Activated T-cell treated with anti-CD3 and anti-CD28 coated beads for 4 hours (primary cell): Measurements from ENCODE around the gene PLCD4.

Experiments used
- DNase-seq: peaks from one replicate; pipeline ENCODE4 v3.0.0-alpha.2; 2020

PLCD4 gene

DNA sequence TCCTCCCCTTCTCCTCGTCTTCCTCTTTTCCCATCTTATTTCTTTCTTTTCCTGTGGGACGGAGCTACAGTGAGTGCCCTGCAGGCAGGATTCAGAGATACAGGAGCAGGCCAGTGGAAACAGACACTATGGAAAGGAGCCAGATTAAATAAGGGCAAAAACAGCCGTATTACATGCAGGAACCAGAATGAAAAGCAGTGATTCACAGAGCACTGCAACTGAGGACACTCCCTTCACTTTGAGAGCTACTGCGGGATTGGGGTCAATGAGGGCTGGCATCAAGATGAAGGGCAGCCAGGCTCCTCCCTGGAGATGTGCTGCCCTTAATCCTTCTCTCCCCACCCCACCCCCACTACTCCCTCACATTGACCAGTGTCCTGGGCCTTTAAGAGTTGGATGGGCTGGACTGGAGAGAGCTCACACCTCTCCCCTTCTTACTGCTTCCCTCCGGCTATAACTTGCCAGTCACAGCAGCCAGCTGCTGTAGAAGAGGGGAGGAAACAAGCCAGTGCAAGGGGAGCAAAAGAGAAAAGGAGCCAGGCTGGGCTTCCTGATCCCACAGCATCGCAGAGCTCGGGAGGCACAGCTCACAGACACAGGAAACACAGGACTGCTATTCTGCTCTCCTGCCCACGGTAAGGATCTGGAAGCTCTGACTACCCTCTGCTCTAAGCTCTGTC is at the start of gene PLCD4:
PLCD4 (plus strand) TSS at position 464 of the 680 bp plus-strand sequence. CDS start 7,841 bp downstream, outside the sequence.
- no peak for DNase-seq

DNA sequence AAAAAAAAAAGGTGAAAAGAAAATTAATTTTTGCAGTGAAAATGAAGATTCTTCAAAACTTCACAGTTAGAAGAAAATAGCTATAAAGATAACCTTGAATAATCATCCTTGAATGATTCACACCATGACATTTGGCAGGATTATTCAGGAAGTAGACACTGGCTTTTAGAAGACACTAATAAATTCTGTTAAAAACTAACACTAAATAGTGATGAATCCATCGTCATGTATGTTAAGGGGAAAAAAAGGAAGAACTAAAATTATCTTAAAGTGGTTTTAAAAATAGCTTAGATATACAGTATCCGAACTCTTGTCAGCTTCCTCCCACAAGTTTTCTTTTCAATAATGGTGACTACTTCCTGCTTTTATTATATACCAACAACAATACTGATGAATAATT is 49.8 kb upstream of the PLCD4 start:
- DNase-seq: no peak

DNA sequence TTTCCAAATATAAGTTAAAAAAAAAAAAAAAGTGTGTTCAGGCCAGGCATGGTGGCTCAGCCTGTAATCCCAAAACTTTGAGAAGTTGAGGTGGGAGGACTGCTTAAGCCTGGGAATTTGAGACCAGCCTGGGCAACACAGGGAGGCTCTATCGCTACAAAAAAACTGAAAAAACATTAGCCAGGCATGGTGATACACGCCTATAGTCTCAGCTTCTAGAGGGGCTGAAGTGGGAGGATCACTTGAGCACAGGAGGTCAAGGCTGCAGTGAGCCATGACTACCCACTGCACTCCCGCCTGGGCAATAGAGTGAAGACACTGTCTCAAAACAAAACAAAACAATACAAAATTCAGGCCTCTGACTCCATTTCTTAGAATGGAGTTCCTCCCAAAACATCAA is 48.7 kb upstream of the PLCD4 start:
- DNase-seq: no peak

DNA sequence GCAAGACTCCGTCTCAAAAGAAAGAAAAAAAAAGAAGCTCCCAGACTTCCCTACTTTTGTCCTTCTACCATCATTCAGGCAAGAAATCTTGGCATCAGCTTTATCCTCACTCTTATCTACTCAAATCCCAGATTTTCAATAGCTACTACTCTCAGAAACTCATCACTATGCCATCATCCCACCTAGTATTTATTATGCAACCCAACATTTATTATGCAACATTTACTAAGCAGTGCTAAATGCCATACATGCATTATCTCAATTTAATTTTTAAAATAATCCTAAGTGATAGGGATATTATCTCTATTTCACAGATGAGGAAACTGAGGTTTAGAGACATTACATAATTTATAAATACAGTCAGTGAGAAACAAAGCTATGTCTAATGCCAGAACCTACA is 43.6 kb upstream of the PLCD4 start:
- no peak for DNase-seq

DNA sequence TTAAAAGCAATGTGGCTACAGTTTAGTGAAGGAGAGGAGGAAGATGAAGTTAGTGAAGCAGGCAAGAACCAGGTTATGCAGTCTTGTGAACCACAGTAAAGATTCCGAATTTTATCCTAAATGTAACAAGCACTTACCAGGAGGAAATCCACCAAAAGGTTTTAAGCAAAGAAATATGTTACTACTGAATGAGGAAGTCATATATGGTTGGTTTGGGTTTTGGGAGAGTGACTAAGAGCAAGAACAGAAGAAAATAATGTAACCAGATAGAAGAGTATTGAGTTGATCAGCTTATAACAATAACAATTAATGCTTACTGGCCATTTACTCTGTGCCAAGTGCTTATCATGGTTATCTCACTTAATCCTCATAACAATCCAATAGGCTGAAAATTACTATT is 41.4 kb upstream of the PLCD4 start:
- DNase-seq: no peak

DNA sequence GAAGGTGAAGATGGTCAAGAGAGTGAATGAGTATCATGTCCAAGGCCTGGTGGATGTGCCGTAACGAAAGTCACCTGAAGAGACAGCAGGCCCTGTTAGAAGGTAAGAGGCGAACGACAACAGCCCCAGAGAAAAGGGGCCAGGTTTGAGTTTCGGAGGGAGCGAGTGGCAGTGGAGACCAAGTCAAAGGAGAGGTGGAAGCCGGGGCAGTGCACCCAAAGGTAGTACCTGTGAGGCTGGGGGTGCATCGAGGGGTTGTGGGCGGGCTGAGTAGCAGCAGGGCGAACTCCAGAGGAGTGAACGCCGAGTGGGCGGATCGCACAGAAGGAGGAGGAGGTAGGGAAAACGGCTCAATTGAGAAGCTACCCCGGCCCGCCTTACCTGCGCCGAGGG is 39.9 kb upstream of the PLCD4 start:
- peak; percentile 67 for DNase-seq

DNA sequence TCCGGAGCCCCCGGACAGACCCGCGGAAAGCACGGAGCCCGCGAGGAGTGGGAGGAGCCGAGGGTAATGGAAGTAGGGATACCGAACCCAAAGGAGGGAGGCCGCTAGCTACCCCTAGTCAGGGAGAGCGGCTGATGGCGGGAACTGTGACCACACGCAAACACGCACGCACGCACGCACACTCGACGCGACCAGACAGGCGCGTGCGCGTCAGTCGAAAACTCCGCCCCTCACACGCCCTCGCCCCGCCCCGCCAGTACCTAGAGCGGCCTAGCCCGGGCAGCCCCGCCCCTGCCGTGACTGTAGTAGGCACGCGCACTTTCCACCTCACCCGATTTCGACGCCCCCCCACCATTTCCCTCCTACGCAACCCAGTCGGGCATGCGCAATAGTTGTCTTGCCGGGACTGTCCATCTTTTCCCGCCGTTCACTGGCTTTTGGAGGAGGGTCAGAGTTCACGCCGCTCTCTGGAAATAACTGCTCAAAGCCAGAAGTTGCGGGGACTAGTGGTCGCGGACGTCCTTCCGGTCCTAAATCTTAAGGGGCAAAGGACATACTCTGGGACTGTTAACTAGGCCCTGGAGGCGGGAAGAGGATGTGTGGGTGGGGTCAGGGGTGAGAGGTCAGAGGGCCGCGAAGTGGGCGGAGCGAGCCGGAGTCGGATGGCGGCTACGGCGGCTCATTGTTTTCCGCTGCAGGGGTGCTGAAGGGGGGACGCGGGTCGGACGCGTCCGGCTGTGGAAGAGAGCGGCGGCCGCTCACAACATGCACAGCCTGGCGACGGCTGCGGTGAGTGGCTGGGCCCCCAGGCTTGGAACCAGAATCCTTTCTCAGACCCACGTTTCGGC is 39.3 kb upstream of the PLCD4 start, which contains the start of the genes CNOT9 and USP37:
CNOT9 (plus strand) TSS at position 650 of the 848 bp plus-strand sequence; CDS start at position 766, 116 bp downstream.
USP37 (minus strand) TSS at position 162 of the 848 bp plus-strand sequence. CDS start 9,698 bp downstream, outside the sequence.
- peak; percentile 100 for DNase-seq

DNA sequence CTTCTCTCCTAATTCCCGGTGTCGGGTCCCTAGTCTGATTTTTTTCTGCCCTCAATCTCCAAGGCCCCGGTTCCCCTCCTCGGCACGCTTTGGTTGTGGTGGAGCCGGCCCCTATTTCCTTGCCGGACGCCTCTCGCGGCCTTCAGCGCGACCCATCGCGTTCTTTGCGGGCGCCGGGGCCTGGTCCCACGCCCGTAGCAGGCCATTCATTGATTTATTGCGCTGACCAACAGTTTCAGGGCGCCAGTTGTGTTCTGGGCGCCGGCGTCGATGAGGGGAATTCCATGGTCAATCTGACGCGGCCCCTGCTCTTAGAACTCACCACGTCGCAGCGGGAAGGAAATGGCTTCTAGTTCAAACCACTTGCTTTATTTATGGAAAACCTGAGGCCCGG is 38.7 kb upstream of the PLCD4 start:
- DNase-seq: peak; percentile 32

DNA sequence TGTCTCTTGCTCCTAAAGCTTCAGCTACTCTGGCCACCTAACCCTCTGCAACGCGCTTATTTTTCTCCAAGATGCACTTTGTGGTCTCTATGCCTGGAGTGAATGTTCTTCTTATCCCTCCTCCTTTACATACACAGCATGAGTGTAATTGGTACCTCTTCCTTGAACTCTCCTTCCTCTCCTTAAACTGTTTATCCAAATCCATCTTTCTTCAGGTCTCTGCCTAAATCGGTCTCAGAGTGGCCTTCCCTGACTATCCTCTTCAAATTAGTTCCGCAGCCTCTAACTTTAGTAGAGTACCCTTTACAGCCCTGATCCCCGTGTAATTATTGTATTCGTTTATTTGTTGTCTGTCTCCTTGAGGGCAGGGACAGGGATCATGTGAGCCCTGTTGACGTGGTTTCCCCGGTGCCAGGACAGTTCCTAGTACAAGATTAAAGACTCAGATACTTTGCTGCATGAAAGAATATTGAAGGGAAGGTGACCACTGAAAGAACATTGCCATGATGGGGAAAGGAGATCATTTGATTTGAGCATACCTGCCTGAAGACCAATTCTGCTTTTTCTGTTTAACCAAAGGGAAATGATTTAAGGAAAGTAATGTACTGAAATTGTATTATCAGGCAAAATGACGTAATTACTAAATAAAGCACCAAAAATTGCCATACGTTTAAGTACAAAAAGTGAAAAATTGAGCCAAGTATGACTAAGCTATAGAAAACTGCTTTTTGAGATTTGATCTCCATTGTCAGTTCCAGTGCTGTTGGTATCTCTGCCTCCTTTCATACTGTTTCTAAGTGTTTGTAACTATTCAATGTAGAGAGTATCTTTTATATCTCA is 37.8 kb upstream of the PLCD4 start:
- DNase-seq: no peak

DNA sequence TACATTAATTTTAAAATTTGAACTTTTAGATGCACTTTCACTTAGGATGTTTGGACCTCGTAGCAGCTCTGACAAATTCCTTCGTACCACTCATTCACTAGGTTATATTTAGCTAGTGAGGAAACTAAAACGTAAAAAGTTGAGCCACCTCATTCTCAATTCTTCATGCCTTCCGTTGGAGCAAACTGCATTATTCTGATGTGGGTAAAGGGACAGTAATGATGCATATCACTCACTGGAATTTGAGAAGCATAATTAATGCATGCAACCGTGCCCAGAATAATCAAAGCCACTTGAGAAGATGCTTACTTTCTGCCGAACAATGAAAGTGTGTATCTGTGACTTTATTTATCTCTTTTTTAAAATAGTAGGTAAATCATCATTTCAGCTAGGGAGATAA is 36.8 kb upstream of the PLCD4 start:
- DNase-seq: no peak

DNA sequence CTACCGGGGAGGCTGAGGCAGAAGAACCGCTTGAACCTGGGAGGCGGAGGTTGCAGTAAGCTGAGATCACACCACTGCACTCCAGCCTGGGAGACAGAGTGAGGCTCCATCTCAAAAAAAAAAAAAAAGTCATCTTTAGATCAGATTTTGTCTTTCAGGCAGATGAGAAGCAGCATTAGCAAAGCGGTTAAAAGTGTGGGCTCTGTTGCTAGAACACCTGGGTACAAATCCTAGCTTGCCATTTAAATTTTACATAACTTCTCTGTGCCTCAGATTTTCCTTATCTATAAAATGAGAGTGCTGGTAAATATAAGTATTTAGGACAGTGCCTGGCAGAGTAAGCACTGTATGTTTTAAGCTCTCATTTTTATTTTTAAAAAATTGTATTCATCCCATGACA is 30.8 kb upstream of the PLCD4 start:
- DNase-seq: no peak

DNA sequence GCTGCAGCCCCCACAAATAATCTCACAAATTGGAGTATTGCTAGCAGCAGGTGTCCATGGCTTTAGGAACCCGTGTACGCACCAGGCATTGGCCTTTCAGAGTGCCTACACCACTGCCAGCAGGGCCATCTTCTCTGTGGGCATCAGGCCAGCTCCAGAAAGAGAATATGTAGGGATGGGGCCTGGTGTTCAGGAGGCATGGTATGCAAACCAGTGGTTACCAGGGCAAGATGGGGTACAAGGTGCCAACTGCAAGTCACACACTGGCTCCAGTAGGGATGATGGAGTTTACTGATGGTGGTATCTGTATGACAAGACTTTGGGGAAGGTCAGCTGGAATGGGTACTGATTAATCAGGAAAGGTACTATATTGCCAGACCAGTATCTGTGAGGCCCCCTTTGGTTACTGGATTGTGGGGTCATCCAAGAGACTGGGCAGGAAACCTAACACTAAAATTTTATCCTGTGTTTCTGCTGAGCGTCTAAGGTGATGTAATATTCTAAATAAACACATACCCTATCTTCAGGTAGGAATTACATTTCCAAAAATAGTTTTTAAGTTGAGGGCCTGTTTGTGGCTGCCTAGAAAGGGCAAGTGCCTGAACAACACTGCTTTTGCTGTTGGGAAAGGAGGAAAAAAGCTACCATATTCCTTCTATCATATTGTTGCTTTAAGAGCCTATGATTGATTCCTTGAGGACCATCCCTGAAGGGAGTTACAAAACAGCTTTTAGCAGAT is 30.0 kb upstream of the PLCD4 start:
- DNase-seq: no peak

DNA sequence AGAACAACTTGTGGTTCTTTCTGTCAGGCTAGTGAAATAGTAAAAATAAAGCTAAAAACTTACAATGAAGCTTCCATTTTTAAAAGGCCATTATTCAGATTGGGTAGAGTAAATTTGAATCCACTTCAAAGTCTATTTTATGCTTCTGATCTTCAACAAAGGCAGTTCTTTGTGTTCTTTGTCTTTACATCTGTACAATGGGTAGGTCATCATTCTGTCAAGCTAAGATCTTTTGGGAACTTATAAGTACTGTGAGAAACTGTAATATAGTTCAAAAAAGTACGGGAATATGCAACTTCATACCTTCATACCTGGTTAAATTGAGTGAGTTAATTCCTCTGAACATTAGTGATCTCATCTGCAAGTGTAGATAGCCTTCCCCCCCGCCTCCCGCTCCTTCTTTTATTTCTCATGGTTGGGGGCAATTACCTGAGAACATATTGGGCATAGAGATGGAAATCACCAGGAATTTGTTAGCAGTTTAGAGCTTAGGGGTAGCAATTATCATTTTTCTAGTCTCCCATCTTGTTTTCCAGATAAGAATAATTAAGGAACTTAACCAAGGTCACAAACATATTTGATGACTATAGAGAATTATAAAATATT is 29.3 kb upstream of the PLCD4 start:
- no peak for DNase-seq

DNA sequence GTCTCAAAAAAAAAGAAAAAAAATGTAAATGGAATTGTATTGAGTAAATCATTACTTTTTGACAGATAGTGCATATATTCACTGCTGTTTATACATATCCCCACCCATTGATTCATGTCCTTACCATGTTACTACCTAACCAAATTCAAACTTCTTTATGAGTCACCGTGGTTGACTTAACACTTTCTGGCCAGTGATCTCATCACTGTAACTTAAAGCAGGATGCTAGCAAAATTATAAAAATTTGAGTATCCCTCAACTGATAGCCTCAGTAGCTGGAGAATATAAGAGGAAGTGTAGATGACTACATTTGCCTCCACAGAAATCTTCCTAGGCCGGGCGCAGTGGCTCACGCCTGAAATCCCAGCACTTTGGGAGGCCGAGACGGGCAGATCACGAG is 25.6 kb upstream of the PLCD4 start:
- DNase-seq: no peak

DNA sequence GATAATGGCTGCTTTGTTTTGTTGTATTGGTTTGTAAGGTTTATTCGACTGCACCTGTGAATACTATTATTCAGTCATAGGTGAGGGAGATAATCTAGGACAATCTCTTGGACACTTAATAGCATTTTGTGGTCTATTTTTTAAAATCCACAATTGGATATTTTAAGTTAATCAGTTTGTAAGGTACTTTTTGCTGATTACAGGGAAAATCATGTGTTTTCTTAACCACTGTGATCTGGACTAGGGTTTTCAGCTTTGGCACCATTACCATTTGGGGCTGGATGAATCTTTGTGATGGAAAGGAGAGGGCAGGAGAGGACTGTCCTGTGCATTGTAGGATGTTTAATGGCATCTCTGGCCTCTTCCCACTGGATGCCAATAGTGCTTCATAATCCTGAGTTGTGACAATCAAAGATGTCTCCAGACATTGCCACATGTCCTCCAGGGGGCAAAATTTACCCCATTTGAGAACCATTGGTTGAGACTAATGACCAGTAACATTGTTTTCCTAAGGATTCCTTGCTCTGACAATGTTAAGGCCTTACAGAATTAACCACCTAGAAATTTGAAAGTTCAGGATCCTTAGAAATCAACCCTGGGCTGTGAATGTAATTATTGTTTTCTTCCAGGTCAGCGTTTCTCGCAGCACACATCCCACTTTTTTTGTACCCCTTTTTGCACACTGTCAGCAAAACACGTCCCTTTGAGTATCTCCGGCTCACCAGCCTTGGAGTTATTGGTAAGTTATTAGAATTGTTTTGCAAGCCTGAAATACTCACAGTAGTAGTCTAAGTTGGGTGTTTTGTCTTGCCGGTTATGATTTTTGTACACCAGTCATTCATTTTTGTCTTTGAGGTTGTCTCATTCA is 23.5 kb upstream of the PLCD4 start:
- no peak for DNase-seq

DNA sequence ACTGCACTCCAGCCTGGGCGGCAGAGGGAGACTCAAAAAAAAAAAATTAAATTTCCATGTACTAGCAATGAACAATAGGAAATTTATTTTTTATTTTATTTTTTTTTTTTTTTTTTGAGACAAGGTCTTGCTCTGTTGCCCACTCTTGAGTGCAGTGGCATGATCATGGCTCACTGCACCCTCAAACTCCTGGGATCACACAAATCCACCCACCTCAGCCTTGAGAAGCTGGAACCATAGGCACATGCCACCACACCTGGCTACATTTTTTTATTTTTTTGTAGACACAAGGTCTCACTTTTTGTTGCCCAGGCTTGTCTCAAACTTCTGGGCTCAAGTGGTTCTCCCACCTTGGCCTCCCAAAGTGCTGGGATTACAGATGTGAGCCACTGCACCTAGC is 22.2 kb upstream of the PLCD4 start:
- DNase-seq: no peak

DNA sequence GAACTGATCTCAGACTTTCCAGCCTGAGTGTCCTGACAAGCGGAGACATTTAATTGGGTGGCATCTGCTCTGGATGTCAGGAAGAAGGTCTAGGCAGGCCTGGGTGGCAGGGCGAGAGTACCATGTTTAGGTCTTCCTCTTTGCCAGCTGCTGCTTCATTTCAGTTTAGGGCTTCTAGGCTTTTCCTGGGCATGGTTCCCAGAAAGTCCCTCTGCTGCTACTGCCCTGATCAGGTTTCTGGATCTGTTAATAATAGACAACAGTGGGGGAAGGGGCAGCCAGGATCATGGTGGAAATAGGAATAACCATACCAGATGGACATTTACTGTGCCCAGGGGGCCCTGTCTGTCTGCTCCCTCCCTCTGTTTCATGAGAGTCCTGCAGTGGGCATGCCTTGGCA is 2.3 kb upstream of the PLCD4 start:
- no peak for DNase-seq

DNA sequence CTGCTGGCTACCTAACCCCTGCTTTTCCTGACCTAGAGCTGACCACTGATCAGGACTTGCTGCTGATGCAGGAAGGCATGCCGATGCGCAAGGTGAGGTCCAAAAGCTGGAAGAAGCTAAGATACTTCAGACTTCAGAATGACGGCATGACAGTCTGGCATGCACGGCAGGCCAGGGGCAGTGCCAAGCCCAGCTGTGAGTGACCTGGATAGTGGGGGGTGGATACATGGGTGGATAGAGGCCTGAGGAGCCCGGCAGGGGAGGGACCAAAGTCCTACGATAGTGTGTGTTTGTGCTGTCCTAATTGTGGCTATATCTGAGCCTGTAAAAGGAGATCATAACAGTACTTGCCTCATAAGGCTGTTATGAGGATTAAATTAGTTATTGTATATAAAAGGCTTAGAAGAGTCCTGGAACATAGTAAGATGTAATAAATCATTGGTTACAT is 8.2 kb downstream of the PLCD4 start:
- DNase-seq: no peak

DNA sequence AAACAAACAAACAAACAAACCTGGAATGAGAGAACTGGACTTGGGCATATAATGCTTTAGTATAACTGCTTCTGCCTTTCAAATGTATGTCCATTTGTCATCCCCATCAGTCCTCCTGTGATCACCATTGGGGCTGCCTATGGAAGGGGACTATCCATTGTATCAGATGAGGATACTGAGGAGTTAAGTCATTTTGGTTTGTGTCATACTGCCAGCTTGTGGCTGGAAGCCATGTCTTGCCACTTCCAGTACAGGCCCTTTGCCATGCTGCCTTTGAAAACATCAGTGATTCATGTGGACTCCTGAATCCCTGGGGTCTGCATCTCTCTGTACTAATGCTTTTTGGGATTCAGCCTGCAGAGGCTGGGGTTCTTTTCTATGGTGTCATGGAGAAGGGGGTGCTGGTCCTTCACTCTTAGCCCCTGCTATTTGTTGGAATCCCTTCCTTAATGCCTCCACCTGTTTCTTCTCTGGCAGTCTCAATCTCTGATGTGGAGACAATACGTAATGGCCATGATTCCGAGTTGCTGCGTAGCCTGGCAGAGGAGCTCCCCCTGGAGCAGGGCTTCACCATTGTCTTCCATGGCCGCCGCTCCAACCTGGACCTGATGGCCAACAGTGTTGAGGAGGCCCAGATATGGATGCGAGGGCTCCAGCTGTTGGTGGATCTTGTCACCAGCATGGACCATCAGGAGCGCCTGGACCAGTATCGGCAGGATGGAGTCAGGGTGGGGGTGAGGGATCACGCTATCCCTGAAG is 10.6 kb downstream of the PLCD4 start:
- no peak for DNase-seq

DNA sequence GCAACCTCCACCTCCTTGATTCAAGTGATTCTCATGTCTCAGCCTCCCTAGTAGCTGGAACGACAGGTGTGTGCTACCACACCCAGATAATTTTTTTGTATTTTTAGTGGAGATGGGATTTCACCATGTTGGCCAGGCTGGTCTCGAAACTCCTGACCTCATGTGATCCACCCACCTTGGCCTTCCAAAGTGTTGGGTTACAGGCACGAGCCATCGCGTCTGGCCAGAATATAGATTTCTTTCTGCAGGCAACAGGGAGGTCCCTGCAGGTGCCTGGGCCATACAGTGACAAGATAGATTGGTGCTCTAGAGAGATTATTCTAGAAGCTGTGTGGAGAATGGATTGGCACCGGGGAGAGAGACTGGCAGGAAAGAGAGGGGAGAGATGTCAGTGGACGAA is 13.3 kb downstream of the PLCD4 start:
- DNase-seq: no peak
